Measurements from ENCODE around the gene INTS1.

DNA sequence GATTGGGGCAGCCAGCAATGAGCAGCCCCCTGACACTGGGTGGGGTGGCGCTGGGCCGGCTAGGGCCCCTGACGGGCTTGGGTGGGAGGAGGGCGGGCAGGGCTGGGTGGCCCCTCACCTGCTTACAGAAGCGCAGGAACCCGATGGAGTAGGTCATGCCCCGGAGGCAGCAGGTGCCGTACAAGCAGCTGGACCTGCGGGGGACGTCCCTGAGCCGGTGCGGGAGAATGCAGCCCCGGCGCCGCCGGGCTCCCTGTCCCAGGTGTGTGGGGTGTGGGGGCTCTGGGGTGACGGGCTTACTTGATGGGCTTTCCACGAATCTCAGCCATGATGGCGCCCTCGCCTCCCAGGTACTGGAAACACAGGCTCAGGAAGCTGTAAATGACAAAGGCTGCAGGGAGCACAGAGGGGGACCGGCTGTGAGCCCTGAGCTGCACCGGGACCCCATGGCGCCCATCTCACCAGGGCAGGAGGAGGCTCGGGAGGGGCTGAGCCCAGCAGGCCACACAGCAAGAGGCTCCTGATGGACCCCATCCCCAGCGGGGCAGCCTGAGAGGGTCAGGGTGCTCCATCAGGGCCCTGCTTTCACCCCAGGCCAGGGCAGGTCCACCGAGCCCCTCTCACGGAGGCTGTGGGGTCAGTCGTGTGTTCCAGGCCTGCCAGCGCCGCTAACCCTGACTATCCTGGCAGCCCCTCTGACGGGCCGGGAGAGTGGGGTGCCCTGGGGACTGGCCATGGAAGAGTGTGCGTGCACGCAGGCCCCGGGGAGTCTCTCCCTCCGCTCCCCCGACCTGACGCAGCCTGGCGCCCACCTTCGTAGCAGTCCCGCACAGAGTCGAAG, 46.0 kb upstream of the INTS1 start:
- no peak for TF ChIP-seq POLR2A (IDR thresholded peaks at IDR 0.05)
- TF ChIP-seq, protein P1, sequence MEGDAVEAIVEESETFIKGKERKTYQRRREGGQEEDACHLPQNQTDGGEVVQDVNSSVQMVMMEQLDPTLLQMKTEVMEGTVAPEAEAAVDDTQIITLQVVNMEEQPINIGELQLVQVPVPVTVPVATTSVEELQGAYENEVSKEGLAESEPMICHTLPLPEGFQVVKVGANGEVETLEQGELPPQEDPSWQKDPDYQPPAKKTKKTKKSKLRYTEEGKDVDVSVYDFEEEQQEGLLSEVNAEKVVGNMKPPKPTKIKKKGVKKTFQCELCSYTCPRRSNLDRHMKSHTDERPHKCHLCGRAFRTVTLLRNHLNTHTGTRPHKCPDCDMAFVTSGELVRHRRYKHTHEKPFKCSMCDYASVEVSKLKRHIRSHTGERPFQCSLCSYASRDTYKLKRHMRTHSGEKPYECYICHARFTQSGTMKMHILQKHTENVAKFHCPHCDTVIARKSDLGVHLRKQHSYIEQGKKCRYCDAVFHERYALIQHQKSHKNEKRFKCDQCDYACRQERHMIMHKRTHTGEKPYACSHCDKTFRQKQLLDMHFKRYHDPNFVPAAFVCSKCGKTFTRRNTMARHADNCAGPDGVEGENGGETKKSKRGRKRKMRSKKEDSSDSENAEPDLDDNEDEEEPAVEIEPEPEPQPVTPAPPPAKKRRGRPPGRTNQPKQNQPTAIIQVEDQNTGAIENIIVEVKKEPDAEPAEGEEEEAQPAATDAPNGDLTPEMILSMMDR (IDR thresholded peaks at IDR 0.05) = no peak
